ENCODE results near the gene CDH4. TPM values are rescaled to one million over a fixed set of nuclear protein-coding genes. Genes with fewer than 3 reads are reported as not detected.
"Not testable (repeated sequence)": the region's sequence is repeated elsewhere in the genome, so short reads cannot be mapped to it uniquely, and the experiment has no call there.

The CDH4 gene
- total RNA-seq, 1 experiment from 2014 or later = 0.13 TPM

DNA sequence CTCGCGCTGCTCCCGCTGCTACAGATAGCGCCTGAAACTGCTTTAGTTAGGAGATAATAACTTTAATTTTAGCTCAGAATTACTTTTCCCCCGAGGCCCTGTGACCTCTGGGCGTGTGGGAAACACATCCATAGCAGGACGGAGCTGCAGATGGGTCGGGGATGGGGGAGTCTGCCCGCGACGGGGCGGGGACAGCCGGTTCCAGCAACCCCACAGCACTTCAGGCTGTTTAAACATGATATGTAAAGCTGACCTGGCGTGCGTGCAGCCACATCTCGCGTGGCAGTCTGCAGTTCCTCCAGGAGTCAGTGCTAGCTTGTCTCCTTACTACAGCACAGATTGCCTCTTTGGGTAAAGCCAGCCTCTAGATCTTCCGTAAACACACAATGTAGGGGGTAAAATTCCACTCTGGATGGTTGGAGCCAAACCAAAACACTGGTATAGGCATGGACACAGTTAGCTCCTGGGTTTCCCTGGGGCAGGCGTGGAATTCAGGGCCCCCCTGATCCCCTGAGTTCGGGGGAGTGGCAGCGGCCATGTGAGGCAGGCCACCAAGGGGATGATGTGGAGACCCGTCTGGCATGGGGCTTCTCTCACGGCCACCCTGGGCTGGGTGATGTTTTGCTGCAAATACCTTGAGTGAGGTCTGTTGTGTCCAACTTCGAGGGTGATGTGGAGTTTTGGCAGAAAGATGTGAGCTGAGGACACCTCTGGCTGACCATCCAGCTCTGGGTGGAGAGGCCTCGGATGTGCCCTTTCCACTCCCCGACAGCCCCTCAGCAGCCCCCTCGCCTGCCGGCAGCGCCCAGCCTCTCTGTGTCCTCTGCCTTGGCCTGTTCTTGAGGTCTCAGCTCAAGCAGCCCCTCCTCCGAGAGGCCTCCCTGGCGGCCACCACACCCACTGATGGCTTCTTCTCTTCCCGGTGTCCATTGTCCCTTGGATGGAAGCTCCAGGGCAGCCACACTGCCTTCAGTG is 599.2 kb downstream of the CDH4 start:
- Histone ChIP-seq H3K4me1 (replicated peaks) (no peaks in the 10 kb centered on the region), H3K27me3 (replicated peaks) (peaks cover 4% of the 10 kb centered on the region), H3K9me3 (replicated peaks) (no peaks in the 10 kb centered on the region), H3K36me3 (no peaks in the 10 kb centered on the region), H3K4me3 (no peak overlapping the region), H3K27ac (no peak overlapping the region)
- DNase-seq (ENCODE audit: low read depth in 1 of 2, low spot score in 2 of 2) = no peak

DNA sequence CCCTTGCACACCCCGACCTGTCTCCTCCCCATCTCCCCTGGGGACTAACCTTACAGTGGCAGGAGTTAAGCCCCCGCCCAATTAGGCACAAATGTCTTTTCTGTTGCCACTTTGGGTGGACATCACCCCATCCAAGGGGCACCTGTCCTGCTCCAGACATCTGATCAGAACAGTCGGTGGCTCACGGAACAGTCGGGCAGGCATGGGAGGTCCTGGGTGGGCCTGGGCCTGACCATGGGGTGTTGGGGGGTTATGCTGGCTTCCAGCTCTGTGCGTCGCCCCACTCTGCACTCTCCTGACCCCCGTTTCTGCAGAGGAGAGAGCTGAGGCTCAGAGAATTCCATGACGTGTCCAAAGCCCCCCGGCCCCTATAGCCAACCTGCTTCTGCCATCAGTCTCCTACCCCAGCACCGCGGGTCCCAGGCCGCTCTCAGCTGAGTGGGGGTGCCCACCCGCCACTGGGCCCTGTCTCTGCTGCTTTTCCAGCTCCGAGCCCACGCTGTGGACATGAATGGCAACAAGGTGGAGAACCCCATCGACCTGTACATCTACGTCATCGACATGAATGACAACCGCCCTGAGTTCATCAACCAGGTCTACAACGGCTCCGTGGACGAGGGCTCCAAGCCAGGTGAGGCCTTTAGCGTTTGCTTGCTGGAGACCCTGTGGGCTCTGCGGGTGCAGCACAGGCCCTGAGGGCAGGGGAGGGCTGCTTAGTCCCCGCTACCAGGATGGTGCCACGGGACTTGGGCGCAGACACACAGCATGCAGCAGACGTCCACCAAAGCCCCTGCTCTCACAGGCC is 600.4 kb downstream of the CDH4 start:
- Histone ChIP-seq H3K4me3 (no peak overlapping the region), H3K27me3 (replicated peaks) (peaks cover 4% of the 10 kb centered on the region)

DNA sequence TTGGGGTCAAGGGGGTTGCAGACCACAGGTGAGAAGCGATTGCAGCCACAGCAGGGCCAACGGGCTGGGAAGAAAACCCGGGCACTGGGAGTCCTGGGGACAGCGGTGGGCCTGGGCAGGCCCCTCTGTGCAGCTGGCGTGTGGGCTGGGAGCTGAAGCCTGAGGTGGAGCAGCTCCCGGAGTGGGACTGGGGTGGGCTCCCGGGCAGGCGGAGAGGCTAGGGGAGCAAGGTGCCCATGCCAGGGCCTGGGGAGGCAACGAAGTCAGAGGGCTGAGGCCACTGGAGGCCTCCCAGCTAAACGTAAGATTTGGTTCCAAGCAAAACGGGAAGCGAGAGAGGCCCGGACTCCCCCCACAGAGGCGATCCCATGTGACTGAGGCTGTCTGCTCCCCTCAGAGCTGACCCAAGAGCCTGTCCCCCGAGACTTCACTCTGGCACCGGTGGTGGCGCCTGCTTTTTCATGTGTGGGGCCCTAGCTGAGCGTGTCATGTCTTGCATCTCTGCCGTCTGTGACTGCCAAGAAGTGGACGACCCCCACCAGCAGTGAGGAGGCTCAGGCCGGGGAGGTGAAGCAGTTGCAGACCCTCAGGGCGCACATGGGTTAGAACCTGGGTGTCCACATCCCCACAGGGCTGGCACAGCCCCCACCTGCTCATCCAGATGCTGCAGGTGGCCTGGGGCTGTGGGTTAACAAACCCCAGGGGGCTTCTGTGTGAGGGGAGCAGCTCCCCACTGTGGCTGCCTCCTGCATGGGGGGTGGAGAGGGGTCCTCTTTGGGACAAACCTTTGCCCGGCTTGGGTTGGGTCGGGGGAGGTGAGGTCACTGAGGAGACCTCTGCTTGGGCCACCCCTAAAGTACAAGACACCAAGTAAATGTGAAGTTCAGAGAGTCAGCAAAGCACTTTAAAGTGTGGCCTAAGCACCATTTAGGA is 601.3 kb downstream of the CDH4 start:
- Histone ChIP-seq H3K9me3 (replicated peaks) (no peaks in the 10 kb centered on the region), H3K4me3 (no peak overlapping the region), H3K36me3 (no peaks in the 10 kb centered on the region), H3K4me1 (replicated peaks) (no peaks in the 10 kb centered on the region), H3K27ac (no peak overlapping the region), H3K27me3 (replicated peaks) (peaks cover 4% of the 10 kb centered on the region)
- no peak for DNase-seq (ENCODE audit: low read depth in 1 of 2, low spot score in 2 of 2)

More for the DNA sequence above, 600.4 kb downstream of the CDH4 start:
- Histone ChIP-seq H3K4me1 (replicated peaks) (no peaks in the 10 kb centered on the region), H3K36me3 (no peaks in the 10 kb centered on the region), H3K27ac (no peak overlapping the region), H3K9me3 (replicated peaks) (no peaks in the 10 kb centered on the region)
- no peak for DNase-seq (ENCODE audit: low read depth in 1 of 2, low spot score in 2 of 2)

DNA sequence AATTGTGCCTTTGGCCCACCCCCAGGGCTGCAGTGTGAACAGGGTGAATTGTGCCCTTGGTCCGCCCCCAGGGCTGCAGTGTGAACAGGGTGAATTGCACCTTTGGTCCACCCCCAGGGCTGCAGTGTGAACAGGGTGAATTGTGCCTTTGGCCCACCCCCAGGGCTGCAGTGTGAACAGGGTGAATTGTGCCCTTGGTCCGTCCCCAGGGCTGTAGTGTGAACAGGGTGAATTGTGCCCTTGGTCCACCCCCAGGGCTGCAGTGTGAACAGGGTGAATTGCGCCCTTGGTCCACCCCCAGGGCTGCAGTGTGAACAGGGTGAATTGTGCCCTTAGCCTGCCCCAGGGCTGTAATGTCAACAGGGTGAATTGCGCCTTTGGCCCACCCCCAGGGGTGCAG is 602.5 kb downstream of the CDH4 start:
- H3K4me3 ChIP-seq; H3K9me3 ChIP-seq (replicated peaks); DNase-seq (ENCODE audit: low read depth in 1 of 2, low spot score in 2 of 2); H3K4me1 ChIP-seq (replicated peaks); H3K27me3 ChIP-seq (replicated peaks); H3K27ac ChIP-seq; H3K36me3 ChIP-seq: not testable (repeated sequence)

DNA sequence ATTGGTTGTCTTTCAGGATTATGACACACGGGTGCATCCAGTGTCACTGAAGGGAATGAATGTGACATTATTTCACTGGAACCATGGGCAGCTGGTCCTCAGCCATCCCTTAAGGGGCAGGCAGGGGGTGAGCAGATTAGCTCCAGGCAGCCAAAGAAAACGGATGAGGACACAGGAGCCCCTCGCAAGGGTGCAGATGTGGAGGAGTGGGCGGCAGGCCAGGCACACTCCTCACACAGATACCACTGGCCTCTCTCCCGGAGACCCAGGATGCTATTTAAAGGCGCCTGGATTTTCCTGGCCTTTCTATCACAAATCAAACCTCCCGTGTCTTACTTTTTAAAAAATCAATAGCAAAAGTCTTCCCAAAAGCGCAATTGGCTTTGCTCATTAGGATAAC is 603.2 kb downstream of the CDH4 start:
- Histone ChIP-seq H3K27ac (no peak overlapping the region), H3K4me3 (no peak overlapping the region), H3K36me3 (no peaks in the 10 kb centered on the region), H3K27me3 (replicated peaks) (peaks cover 4% of the 10 kb centered on the region), H3K4me1 (replicated peaks) (no peaks in the 10 kb centered on the region), H3K9me3 (replicated peaks) (no peaks in the 10 kb centered on the region; the same call in 1 of the 2 replicates)
- DNase-seq (ENCODE audit: low read depth in 1 of 2, low spot score in 2 of 2) = no peak

DNA sequence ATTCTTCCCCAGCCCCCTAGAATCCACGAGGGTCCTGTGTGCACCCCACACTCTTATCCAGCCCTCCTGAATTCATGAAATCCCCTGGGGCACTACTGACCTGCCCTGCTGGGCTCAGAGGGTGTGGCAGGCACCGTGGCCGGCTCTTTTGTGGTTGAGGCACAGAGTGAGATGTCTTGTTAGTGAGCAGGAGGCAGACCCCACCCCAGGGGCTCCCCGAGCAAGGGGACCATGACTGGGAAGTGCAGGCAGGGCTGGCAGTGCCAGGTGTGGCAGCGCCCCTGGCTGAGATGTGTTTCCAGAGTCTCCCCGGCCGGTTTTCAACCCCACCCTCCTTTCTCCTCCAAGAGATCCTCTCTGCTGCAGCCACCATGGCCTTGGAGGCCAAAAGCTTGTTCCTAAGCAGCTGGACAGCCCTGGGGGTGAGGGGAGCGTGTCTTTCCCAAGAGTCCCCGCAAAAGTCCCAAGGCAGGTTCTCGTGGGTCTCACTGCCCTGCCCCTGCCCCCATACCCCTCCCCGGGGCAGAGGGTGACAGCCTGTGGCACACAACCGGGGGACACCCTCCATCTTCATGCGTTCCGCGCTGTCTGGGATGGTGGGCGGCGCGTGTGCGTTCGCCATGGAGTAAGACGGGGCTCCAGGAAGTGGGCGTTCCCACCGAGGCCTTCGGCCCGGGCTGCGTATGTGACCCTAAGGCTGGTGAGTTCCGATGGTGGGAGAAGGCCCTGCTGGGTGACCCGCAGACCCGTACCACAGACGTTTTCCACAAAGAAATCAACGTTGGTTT is 604.8 kb downstream of the CDH4 start:
- Histone ChIP-seq H3K4me1 (replicated peaks) (no peaks in the 10 kb centered on the region), H3K36me3 (no peaks in the 10 kb centered on the region), H3K27ac (no peak overlapping the region), H3K9me3 (replicated peaks) (no peaks in the 10 kb centered on the region; the same call in 1 of the 2 replicates), H3K27me3 (replicated peaks) (peaks cover 3% of the 10 kb centered on the region), H3K4me3 (no peak overlapping the region)
- DNase-seq (ENCODE audit: low read depth in 1 of 2, low spot score in 2 of 2) = no peak

DNA sequence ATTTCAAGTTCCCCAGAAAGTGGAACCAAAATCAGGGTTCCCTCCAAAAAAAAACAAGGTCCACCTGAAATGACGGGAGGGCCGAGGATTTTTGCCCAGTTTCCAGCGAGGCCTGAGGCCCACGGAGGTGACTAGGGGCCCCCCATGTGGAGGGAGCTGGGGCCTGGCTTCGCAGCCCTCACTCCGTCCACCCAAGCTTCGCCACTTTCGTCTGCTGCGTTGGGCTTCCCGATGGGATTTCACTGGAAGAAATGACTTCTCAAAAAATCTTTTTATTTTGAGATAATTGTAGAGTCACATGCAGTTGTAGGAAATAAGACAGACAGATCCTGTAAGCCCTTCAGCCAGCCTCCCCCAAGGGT is 605.3 kb downstream of the CDH4 start:
- no peaks in the 10 kb centered on the region for H3K36me3 ChIP-seq
- H3K9me3 ChIP-seq (replicated peaks) = no peaks in the 10 kb centered on the region; the same call in 1 of the 2 replicates
- H3K4me3 ChIP-seq = no peak overlapping the region
- H3K4me1 ChIP-seq (replicated peaks) = no peaks in the 10 kb centered on the region
- H3K27me3 ChIP-seq (replicated peaks) = peaks cover 4% of the 10 kb centered on the region
- no peak for DNase-seq (ENCODE audit: low read depth in 1 of 2, low spot score in 2 of 2)
- H3K27ac ChIP-seq = no peak overlapping the region

DNA sequence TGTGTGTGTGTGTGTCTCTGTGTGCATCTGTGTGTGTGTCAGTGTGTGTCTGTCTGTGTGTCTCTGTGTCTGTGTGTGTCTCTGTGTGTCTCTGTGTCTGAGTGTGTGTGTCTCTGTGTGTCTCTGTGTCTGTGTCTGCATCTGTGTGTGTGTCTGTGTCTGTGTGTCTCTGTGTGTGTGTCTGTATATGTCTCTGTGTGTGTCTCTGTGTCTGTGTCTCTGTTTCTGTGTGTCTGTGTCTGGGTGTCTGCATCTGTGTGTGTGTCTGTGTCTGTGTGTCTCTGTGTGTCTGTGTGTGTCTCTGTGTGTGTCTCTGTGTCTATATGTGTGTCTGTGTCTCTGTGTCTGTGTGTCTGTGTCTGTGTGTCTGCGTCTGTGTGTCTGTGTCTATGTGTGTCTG is 605.8 kb downstream of the CDH4 start:
- no peak overlapping the region for H3K4me3 ChIP-seq
- H3K9me3 ChIP-seq (replicated peaks) = no peaks in the 10 kb centered on the region; the same call in 1 of the 2 replicates
- H3K36me3 ChIP-seq = no peaks in the 10 kb centered on the region
- H3K4me1 ChIP-seq (replicated peaks) = no peaks in the 10 kb centered on the region
- no peak for DNase-seq (ENCODE audit: low read depth in 1 of 2, low spot score in 2 of 2)
- H3K27ac ChIP-seq = no peak overlapping the region
- peaks cover 7% of the 10 kb centered on the region for H3K27me3 ChIP-seq (replicated peaks)

DNA sequence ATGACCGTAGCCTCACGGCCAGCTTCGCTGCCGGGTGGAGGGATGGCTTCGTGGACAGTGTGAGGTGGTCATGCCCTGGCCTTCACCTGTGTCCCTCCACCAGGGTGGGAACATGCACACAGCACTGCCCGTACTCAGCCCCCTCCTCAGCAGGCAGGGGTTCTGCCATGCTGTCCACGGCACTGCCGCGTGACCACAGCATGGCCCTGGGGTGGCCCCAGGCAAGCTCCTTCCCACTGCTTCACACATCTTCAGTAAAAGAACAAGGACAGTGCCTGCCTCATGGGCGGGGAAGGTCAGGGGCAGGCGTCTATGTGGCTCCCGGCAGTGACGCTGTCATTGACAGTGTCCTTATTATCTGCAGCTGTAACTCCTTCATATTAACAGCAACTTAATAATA is 607.7 kb downstream of the CDH4 start:
- Histone ChIP-seq H3K4me1 (replicated peaks) (no peaks in the 10 kb centered on the region), H3K36me3 (no peaks in the 10 kb centered on the region), H3K27me3 (replicated peaks) (peaks cover 7% of the 10 kb centered on the region), H3K9me3 (replicated peaks) (no peaks in the 10 kb centered on the region; the same call in 1 of the 2 replicates), H3K4me3 (no peak overlapping the region), H3K27ac (no peak overlapping the region)
- no peak for DNase-seq (ENCODE audit: low read depth in 1 of 2, low spot score in 2 of 2)

DNA sequence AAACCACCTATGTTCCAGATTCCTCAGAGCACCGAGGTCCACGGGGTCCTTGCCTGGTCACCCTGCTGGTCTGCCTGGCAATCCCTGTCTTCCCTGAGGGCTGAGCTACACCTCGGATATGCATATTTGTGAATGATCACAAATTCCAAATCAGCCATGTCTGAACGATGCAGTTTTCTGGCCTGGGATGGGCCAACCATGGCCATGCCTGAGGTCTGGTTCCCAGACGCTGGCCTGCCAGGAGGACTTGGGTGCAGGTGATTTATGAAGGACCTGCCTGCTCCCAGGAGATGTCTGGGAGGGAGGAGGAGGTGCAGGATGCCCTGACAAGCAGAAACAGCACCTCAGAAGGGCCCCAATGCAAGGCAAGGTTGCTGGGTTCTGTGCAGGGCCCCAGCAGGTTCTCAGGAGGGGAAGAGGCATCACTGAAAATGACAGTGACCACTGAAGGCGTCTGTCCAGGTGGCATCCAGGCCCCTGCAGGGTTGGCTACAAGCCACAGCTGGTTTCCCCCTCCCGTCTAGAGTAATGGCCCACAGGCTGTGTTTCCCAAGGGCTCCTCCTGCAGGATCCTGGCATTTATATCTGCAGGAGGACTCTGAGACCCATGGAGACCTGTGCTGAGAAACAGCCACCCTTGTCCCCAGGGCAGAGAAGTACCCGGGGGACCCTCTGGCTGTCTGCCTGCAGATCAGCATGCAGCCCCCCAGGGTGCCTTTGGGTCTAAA is 608.4 kb downstream of the CDH4 start:
- Histone ChIP-seq H3K9me3 (replicated peaks) (no peaks in the 10 kb centered on the region; the same call in 1 of the 2 replicates), H3K27me3 (replicated peaks) (peaks cover 7% of the 10 kb centered on the region), H3K27ac (no peak overlapping the region), H3K4me1 (replicated peaks) (no peaks in the 10 kb centered on the region), H3K36me3 (no peaks in the 10 kb centered on the region), H3K4me3 (no peak overlapping the region)
- DNase-seq (ENCODE audit: low read depth in 1 of 2, low spot score in 2 of 2) = no peak

DNA sequence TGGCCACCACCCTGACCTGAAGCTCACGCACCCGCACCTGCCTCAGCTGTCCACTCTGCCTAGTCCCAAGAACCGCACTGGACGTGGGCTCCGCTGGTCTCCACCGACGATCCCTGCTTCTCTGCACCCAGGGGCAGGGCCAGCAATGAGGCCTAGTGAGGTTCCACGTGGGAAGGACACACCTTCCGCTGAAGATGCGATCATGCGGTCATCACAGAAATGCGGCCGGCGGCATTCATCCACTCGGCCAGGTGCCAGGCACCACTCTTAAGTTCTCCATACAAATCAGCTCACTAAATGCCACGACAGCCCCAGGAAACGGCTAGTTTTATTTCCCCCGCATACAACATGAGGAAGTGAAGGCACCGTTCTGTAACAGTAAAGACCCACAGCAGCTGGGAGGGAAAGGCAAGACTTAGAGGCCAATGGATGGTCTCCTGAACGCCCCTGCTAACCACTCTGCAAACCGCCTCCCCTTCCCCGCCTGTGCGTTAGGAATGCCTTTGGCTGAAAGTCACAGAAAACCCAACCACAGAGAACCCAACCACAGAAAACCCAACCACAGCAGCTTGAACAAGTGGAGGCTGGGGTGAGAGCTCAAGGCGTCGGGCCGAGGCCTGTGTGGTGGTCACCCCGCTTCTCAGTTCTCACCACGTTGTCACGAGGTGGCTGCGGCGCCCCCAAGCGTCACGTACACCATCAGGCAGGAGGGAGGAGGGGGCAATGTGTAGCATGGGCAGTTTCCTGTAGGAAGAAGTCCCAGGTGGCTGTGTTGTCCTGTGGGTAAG is 609.2 kb downstream of the CDH4 start:
- H3K36me3 ChIP-seq = no peaks in the 10 kb centered on the region
- H3K27ac ChIP-seq = no peak overlapping the region
- H3K4me3 ChIP-seq = no peak overlapping the region
- H3K27me3 ChIP-seq (replicated peaks) = peaks cover 7% of the 10 kb centered on the region
- DNase-seq (ENCODE audit: low read depth in 1 of 2, low spot score in 2 of 2) = no peak
- H3K4me1 ChIP-seq (replicated peaks) = no peaks in the 10 kb centered on the region
- H3K9me3 ChIP-seq (replicated peaks) = no peaks in the 10 kb centered on the region; the same call in 1 of the 2 replicates
